PFSK-1 (cell line): ENCODE measurements around the gene PRPF6.

Source experiments
- POLR2AphosphoS5 ChIP-seq: IDR thresholded peaks from 2 replicates; pipeline ENCODE4 v1.6.1; 2012; ENCODE audit warnings: low read depth, mild to moderate bottlenecking, control low read depth, low read length, moderate library complexity
- TAF1 ChIP-seq: IDR thresholded peaks from 2 replicates; pipeline ENCODE4 v1.6.1; 2012; ENCODE audit warnings: low read length, control low read depth, borderline replicate concordance; ENCODE audit not compliant: insufficient read depth

- TF ChIP-seq POLR2AphosphoS5 (no peak), TAF1 (no peak)
These were observed 3.8 kb upstream of the PRPF6 start for GRCh38 chr20:63976980-63977738.
